HepG2 (cell line): Measurements from ENCODE around the gene IMPDH2. TPM values are rescaled to one million over a fixed set of nuclear protein-coding genes. Genes with fewer than 3 reads are reported as not detected.

Experiments
- AKAP8 ChIP-seq: sonication (generic); formaldehyde crosslinking; IDR thresholded peaks from 2 replicates; pipeline ENCODE4 v1.5.1; 2020; ENCODE audit warnings: mild to moderate bottlenecking, missing genetic modification reagents
- CEBPB ChIP-seq: IDR thresholded peaks from 2 replicates; pipeline ENCODE4 v1.6.1; 2011; ENCODE audit warnings: low read depth, low read length, improper control_type of control experiment, borderline replicate concordance
- CENPT ChIP-seq: sonication (generic); formaldehyde crosslinking; IDR thresholded peaks from 2 replicates; pipeline ENCODE4 v1.8.0; 2022; ENCODE audit warnings: low read depth, mild to moderate bottlenecking, moderate library complexity, missing genetic modification reagents
- GATAD2A ChIP-seq: IDR thresholded peaks from 2 replicates; pipeline ENCODE4 v1.6.1; 2016
- HOXA7 ChIP-seq: sonication (generic); formaldehyde crosslinking; IDR thresholded peaks from 2 replicates; pipeline ENCODE4 v1.8.1; 2022; ENCODE audit warnings: mild to moderate bottlenecking, missing genetic modification reagents, moderate library complexity
- KLF11 ChIP-seq: IDR thresholded peaks from 2 replicates; pipeline ENCODE4 v1.6.1; 2016; ENCODE audit warnings: missing compliant biosample characterization
- KLF6 ChIP-seq: IDR thresholded peaks from 2 replicates; pipeline ENCODE4 v1.8.0; 2016; ENCODE audit warnings: missing biosample characterization, missing genetic modification reagents
- PHF21A ChIP-seq: sonication (generic); formaldehyde crosslinking; IDR thresholded peaks from 2 replicates; pipeline ENCODE4 v1.5.0; 2020; ENCODE audit warnings: mild to moderate bottlenecking, missing genetic modification reagents
- RFXANK ChIP-seq: IDR thresholded peaks from 2 replicates; pipeline ENCODE4 v1.6.1; 2016
- SAP130 ChIP-seq: IDR thresholded peaks from 2 replicates; pipeline ENCODE4 v1.6.1; 2016; ENCODE audit warnings: low read depth
- YY1 ChIP-seq: IDR thresholded peaks from 2 replicates; pipeline ENCODE4 v1.6.1; 2011; ENCODE audit warnings: low read length, low read depth, moderate library complexity, mild to moderate bottlenecking; ENCODE audit not compliant: insufficient read depth, insufficient replicate concordance
- ZBTB14 ChIP-seq: sonication (generic); formaldehyde crosslinking; IDR thresholded peaks from 2 replicates; pipeline ENCODE4 v1.4.0; 2020; ENCODE audit warnings: missing genetic modification reagents
- ZFP37 ChIP-seq: sonication (generic); formaldehyde crosslinking; IDR thresholded peaks from 2 replicates; pipeline ENCODE4 v1.4.0; 2020; ENCODE audit warnings: missing genetic modification reagents, borderline replicate concordance
- ZMAT3 ChIP-seq: sonication (generic); formaldehyde crosslinking; conservative IDR thresholded peaks from 2 replicates; pipeline ENCODE4 v1.7.0; 2021; ENCODE audit warnings: missing genetic modification reagents
- ZMYM4 ChIP-seq: sonication (generic); formaldehyde crosslinking; IDR thresholded peaks from 2 replicates; pipeline ENCODE4 v1.8.1; 2023; ENCODE audit warnings: mild to moderate bottlenecking, missing genetic modification reagents
- ZNF317 ChIP-seq: sonication (generic); formaldehyde crosslinking; IDR thresholded peaks from 2 replicates; pipeline ENCODE4 v1.5.0; 2020; ENCODE audit warnings: mild to moderate bottlenecking, missing genetic modification reagents
- ZNF331 ChIP-seq: sonication (generic); formaldehyde crosslinking; IDR thresholded peaks from 2 replicates; pipeline ENCODE4 v1.4.0; 2020; ENCODE audit warnings: missing genetic modification reagents
- ZNF556 ChIP-seq: sonication (generic); formaldehyde crosslinking; IDR thresholded peaks from 2 replicates; pipeline ENCODE4 v1.4.0; 2020; ENCODE audit warnings: mild to moderate bottlenecking, missing genetic modification reagents, borderline replicate concordance
- ZNF563 ChIP-seq: sonication (generic); formaldehyde crosslinking; IDR thresholded peaks from 2 replicates; pipeline ENCODE4 v1.8.0; 2022; ENCODE audit warnings: mild to moderate bottlenecking, moderate library complexity, missing genetic modification reagents
- ZNF629 ChIP-seq: sonication (generic); formaldehyde crosslinking; conservative IDR thresholded peaks from 2 replicates; pipeline ENCODE4 v1.5.0; 2020; ENCODE audit warnings: missing genetic modification reagents
- ZNF670 ChIP-seq: sonication (generic); formaldehyde crosslinking; IDR thresholded peaks from 2 replicates; pipeline ENCODE4 v1.8.0; 2022; ENCODE audit warnings: mild to moderate bottlenecking, missing genetic modification reagents, borderline replicate concordance
- ZNF747 ChIP-seq: sonication (generic); formaldehyde crosslinking; IDR thresholded peaks from 2 replicates; pipeline ENCODE4 v1.8.1; 2023; ENCODE audit warnings: missing genetic modification reagents, mild to moderate bottlenecking, borderline replicate concordance
- polyA plus RNA-seq, 8 experiments: library from polyadenylated mRNA; depleted of rRNA in 3 of 8; stranded (reverse) in 7 of 8; unstranded in 1 of 8; fragments of >200 nt; fragmentation: Illumina TruSeq in 4 of 8; extraction: Trizol in 4 of 8; gene quantifications; 2 replicates each; pipeline versions ENCODE4 v1.2.1 to v1.2.3, GENCODE V29; 2011 to 2016; ENCODE audit warnings: low read depth in 4 of 8, missing spikeins in 1 of 8, mixed read lengths in 1 of 8; ENCODE audit not compliant: insufficient read depth in 1 of 8
- total RNA-seq, 5 experiments: library from RNA; depleted of rRNA; stranded (reverse); fragments of >200 nt; fragmentation: Illumina TruSeq; extraction: Trizol; gene quantifications; 2 replicates each; pipeline ENCODE4 v1.2.3, GENCODE V29; 2016; ENCODE audit warnings: low read depth in 1 of 5
- TF ChIP-seq, protein P1 (sequence below): IDR thresholded peaks from 2 replicates; pipeline ENCODE4 v1.6.1; 2018; ENCODE audit warnings: missing genetic modification reagents
- TF ChIP-seq, protein P2 (sequence below): sonication (generic); formaldehyde crosslinking; IDR thresholded peaks from 2 replicates; pipeline ENCODE4 v1.8.1; 2023; ENCODE audit warnings: missing genetic modification reagents, inconsistent platforms, borderline replicate concordance
- TF ChIP-seq, protein P3 (sequence below): sonication (generic); formaldehyde crosslinking; IDR thresholded peaks from 2 replicates; pipeline ENCODE4 v1.4.0; 2020; ENCODE audit warnings: missing genetic modification reagents

IMPDH2 gene
- total and polyA plus RNA-seq, 2 of the 13 experiments (the other 11 are each of a cell fraction or from before 2014, with no cell fraction given), result 248 to 260 TPM

DNA sequence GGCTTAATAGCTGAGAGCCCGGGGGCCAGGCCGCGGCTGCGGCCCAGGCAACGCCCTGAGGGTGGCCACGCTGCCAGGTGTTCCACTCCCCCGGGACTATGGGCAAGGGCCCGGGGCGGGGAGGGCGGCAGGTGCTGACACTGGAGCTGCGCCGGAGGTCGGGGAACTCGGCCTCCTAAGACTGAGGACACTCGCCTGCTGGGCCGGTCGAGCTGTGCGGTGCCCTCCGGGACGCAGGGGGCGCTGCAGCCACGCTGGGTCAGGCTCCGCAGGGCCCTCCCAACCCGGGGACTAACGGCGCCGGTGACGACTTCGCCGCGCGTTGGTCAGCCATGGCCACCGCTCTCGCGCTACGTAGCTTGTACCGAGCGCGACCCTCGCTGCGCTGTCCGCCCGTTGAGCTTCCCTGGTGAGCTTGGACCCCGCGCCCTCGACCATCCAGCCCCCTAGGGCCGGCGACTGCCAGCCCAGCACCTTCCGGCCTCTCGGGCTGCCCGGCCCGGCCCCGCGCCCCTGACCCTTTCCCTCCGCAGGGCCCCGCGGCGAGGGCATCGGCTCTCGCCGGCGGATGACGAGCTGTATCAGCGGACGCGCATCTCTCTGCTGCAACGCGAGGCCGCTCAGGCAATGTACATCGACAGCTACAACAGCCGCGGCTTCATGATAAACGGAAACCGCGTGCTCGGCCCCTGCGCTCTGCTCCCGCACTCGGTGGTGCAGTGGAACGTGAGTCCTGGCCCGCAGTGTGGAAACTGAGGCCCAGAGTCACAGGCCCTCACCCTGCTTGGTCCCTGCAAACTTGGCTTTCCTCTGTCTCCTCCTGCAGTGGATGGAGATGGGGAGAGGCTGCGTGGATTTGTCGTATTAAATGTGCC is 7.1 kb downstream of the IMPDH2 start, which contains the start of gene NDUFAF3 (continued):
- TF ChIP-seq, protein P1, sequence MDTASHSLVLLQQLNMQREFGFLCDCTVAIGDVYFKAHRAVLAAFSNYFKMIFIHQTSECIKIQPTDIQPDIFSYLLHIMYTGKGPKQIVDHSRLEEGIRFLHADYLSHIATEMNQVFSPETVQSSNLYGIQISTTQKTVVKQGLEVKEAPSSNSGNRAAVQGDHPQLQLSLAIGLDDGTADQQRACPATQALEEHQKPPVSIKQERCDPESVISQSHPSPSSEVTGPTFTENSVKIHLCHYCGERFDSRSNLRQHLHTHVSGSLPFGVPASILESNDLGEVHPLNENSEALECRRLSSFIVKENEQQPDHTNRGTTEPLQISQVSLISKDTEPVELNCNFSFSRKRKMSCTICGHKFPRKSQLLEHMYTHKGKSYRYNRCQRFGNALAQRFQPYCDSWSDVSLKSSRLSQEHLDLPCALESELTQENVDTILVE (CRISPR knock-in tag), result peak; percentile 91; the same call in 1 of the 2 replicates
- TF ChIP-seq CENPT (CRISPR knock-in tag) (no peak), CEBPB (no peak), PHF21A (CRISPR knock-in tag) (peak; percentile 75; the same call in 1 of the 2 replicates), KLF11 (CRISPR knock-in tag) (no peak), AKAP8 (CRISPR knock-in tag) (peak; percentile 81; the same call in 1 of the 2 replicates), ZNF629 (CRISPR knock-in tag) (peak; percentile 47), ZBTB14 (CRISPR knock-in tag) (peak; percentile 63), ZMYM4 (CRISPR knock-in tag) (peak; percentile 91; the same call in 1 of the 2 replicates), ZFP37 (CRISPR knock-in tag) (peak; percentile 75; the same call in 1 of the 2 replicates), SAP130 (CRISPR knock-in tag) (peak; percentile 86), ZNF331 (CRISPR knock-in tag) (peak; percentile 77), ZNF747 (CRISPR knock-in tag) (peak; percentile 92), ZNF670 (0 out of 2 replicates have a peak, but pooled peaks have one; percentile 84), ZNF556 (peak; percentile 82; the same call in 1 of the 2 replicates), RFXANK (CRISPR knock-in tag) (no peak), YY1 (peak; percentile 93), KLF6 (CRISPR knock-in tag) (no peak; the same call in 1 of the 2 replicates), GATAD2A (CRISPR knock-in tag) (0 out of 2 replicates have a peak, but pooled peaks have one; percentile 30), ZMAT3 (CRISPR knock-in tag) (no peak; the same call in 1 of the 2 replicates), ZNF317 (CRISPR knock-in tag) (peak; percentile 85), ZNF563 (peak; percentile 82), HOXA7 (CRISPR knock-in tag) (no peak)
- TF ChIP-seq, protein P2, sequence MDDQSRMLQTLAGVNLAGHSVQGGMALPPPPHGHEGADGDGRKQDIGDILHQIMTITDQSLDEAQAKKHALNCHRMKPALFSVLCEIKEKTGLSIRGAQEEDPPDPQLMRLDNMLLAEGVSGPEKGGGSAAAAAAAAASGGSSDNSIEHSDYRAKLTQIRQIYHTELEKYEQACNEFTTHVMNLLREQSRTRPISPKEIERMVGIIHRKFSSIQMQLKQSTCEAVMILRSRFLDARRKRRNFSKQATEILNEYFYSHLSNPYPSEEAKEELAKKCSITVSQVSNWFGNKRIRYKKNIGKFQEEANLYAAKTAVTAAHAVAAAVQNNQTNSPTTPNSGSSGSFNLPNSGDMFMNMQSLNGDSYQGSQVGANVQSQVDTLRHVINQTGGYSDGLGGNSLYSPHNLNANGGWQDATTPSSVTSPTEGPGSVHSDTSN (CRISPR knock-in tag), result 0 out of 2 replicates have a peak, but pooled peaks have one; percentile 11
- TF ChIP-seq, protein P3, sequence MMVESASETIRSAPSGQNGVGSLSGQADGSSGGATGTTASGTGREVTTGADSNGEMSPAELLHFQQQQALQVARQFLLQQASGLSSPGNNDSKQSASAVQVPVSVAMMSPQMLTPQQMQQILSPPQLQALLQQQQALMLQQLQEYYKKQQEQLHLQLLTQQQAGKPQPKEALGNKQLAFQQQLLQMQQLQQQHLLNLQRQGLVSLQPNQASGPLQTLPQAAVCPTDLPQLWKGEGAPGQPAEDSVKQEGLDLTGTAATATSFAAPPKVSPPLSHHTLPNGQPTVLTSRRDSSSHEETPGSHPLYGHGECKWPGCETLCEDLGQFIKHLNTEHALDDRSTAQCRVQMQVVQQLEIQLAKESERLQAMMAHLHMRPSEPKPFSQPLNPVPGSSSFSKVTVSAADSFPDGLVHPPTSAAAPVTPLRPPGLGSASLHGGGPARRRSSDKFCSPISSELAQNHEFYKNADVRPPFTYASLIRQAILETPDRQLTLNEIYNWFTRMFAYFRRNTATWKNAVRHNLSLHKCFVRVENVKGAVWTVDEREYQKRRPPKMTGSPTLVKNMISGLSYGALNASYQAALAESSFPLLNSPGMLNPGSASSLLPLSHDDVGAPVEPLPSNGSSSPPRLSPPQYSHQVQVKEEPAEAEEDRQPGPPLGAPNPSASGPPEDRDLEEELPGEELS (CRISPR knock-in tag), result peak; percentile 43
